ENCODE data around the gene LPCAT2.

LPCAT2 gene

GRCh38 chr16:55481023-55481422, 27.8 kb upstream of the LPCAT2 start:
- no peak for DNase-seq

DNA sequence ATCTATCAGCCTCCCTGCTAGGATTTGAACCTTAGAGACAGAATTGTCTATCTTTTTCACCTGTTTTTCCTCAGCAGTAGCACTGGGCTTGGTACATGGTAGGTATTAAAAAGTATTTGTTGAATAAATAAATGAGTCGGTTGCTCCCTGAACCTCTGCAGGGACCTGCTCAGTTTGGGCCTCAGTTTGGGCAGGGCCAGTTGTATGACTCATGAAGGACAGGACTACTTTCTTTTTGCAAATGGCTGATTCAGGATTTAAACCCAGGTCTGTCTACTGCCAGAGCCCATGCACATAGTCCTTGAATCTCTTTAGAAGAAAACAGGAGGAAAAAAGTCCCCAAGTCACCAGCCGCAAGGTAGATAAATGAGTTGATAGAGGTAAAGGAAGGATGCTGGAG, 26.8 kb upstream of the LPCAT2 start:
- DNase-seq = no peak

DNA sequence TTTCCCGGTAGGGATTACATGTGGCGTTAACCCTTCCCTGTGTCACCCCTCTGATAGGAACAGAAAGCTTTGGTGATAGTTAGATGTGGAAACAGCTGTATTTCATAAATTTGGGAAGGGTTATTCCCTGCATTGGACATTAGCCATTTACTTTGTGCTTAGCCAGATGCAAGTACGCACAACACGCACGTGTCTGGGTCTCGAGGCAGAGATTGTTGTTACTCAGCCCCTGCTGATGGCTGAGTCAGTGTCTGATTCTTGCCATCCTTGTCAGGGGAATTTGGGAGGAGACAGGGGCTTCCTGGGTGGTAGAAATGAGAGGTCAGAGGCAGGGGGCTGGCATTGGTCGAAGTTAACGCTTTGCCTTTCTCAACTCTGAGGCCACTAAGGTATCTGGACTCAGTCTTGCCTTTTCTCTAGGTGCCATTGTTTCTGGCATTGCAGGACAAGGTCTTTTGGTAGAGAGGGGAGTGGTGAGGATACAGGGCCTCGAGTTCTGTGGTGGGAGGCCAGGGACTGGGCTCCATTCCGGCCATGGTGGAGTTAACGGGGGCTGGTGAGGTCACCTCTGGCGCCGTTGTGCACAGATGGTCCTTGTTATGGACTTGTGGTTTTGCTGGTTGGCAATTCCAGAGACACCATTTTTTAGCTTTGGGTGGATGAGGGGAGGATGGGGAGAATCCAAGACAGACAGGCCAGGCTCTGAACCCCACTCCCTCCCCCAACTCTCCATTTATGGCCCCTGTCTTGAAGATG, 21.6 kb upstream of the LPCAT2 start:
- no peak for DNase-seq

GRCh38 chr16:55488306-55488705, 20.6 kb upstream of the LPCAT2 start:
- no peak for DNase-seq

GRCh38 chr16:55489119-55489955, 19.5 kb upstream of the LPCAT2 start:
- DNase-seq = no peak

DNA sequence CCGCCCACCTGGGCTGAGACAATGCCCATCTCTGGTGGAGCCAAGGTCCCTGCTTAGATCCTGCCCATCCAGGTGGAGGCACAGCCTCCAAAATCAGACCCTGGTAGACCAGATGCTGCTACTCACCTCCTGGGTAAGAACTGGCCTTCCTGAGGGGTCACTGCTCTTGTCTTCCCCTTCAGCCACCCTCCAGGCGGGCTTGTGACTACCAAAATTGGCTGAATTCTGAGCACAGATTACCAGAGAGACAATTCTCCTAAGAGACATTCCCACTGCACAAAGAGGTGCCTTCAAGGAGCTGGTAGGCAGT, 19.0 kb upstream of the LPCAT2 start:
- no peak for DNase-seq

DNA sequence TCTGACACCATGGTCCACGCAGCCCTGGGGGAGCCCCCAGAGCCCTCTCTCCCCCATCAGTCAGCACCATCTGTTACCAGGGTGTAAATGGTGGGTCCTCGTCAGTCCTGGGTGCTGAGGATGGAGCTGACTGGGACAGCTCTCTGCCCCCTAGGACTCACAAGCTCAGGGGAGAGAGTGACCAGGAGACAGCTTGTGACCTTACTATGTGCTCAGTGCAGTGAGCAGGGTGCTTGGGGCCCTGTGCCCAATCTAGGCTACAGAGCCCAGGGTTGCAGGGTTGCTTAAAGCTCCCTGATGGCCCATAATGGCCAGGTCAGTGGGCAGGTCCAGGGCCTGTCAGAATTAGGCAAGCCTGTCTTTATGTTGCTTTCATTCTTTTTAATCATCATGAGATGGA, 18.6 kb upstream of the LPCAT2 start:
- DNase-seq = no peak

DNA sequence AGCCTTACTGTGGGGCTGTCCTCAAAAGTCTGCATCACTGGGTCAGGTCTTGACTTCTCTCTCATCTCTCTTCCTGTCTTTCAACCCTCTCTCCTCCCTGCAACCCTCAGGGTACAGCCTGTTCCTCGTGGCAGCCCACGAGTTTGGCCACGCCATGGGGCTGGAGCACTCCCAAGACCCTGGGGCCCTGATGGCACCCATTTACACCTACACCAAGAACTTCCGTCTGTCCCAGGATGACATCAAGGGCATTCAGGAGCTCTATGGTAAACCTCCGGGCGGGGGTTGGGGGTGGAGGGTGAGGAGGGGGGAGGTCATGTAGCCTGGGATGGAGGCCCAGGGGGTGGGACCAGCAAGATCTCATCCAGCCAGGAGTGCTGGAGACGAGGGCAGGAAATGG, 17.2 kb upstream of the LPCAT2 start:
- no peak for DNase-seq

- DNase-seq = no peak
Measured at GRCh38 chr16:55492756-55493380, 16.0 kb upstream of the LPCAT2 start.

- DNase-seq = peak; percentile 68
Measured at GRCh38 chr16:55494994-55495421, 13.9 kb upstream of the LPCAT2 start.

- peak; percentile 87 for DNase-seq
Measured at GRCh38 chr16:55495616-55496289, 13.1 kb upstream of the LPCAT2 start.

DNA sequence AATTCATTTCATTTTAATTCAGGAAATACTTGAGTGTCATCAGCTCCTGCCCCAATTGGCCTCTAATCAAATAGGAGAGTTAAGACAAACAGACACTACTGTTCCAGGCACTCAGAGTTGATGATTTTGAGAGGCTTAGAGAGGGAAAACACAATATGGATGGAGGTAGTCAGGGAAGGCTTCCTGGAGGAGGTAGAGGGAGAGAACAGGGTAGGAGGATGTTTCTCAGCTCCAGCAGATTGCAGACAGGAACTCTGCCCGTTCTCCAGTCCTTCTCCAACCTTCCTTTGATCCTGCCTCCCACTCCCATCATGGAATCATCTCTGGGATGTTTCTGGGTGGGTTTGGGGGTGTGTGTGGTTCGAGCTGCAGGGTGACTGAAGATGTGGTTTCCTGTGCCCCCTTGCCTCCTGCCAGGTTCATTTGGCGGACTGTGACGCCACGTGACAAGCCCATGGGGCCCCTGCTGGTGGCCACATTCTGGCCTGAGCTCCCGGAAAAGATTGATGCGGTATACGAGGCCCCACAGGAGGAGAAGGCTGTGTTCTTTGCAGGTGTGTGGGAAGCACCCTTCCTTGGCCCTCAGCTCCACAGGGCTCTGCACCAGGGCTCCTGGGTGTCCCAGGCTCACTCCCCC, 12.2 kb upstream of the LPCAT2 start:
- DNase-seq = no peak

DNA sequence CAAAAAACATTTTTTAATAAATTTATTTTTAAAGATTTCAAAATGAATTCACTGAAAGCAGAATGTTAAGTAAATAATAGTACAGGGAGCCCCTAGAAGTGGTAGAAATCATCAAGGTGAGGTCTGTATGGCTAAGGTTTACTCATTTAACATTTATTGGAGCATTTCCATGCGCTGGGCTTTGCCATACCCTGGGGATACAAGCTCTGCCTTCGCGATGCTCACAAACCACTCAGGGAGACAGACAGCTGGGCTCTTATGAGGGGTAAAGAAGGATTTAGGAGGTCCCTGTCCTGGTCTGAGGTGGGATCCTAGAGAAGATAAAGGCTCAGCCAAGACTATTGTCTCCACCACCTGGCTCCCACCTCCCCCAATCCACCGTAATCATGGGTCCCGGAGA, 11.3 kb upstream of the LPCAT2 start:
- DNase-seq = no peak

DNA sequence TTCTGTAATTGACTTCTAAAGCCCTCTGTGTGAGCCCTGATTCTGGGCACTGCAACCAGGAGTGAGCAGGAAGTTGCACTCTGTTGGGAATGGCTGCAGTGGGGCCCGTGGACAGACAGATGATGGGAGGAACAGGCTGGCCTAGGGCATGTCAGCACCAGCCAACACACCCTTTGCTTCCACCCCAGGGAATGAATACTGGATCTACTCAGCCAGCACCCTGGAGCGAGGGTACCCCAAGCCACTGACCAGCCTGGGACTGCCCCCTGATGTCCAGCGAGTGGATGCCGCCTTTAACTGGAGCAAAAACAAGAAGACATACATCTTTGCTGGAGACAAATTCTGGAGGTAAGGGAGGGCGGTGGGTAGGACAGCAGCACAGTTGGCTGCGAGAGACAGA, 10.8 kb upstream of the LPCAT2 start:
- no peak for DNase-seq

DNA sequence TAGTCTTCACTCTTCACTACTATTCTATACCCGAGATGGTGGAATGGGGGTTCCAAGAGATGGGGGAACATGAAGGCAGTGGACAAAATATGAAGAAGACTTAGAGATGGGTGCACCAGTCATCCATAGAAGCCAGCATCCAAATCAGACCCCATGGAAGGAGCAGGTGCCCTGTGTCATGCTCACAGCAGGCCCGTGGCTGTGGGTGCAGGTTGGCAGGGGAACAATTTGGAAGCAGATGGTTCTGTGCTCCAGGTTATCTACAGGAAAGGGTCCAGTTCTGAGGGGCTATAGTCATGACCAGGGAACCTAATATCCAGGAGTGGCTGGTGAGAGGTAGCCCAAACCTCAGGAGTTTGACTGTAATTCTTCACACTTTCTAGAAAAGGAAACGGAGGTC, 9.6 kb upstream of the LPCAT2 start:
- no peak for DNase-seq

- DNase-seq = no peak
Measured at GRCh38 chr16:55499951-55500529, 8.8 kb upstream of the LPCAT2 start.

DNA sequence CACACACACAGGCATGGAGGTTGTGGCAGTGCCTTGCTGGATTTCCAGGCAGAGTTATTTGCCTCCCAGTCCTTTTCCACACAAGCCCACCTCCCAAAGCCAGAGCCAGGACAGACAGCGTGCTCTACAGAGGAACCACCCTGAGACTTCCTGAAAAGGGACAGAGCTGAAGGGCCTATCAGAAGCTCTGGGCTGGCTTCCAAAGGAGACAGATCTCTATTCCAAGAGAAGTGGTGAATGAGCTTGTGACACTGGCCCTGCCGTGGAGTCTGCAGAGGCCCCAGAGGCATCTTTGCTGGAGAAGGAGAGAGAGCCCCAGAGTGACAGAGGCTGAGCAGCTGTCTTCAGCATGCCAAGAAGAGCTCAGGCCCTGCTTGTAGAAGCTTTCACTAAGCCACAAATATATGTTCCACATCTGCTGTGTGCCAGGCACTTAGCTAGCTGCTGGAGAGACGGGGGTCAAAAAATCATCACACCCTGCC, 8.3 kb upstream of the LPCAT2 start:
- no peak for DNase-seq

- DNase-seq = no peak
Measured at GRCh38 chr16:55501549-55502322, 7.1 kb upstream of the LPCAT2 start.

GRCh38 chr16:55502801-55503366, 6.0 kb upstream of the LPCAT2 start:
- DNase-seq = peak; percentile 78

DNA sequence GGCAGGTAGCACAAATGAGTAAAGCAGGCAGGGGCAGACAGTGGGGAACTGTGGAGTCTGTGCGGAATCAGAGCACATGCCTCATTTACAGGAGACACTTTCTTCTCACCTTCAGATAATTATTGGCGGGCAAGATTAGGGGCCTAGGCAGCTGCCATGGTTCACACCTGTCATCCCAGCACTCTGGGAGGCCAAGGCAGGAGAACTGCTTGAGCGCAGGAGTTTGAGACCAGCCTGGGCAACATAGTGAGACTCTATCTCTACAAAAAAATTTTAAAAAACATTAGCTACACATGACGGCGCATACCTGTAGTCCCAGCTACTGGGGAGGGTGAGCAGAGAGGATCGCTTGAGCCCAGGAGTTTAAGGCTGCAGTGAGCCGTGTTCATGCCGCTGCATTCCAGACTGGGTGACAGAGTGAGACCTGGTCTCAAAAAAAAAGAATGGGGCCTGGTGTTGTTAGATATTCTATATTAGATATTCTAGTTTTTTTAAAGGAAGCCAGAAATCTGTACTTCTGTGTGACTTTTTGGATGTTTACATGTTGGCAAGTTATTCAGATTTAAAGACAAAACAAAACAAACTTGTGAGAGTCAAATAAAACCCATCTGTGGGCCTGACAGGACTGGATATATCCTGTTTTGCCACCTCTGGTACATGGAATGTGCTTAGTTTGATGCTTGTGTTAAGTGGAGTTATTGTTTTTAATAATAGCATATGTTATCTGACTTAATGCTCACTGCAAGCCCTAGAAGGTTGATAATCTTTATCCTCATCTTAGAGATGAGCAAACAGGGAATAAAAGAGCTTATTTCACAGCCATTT, 4.9 kb upstream of the LPCAT2 start:
- no peak for DNase-seq
